GM19468 (cell line): Measurements from ENCODE around the gene MDFI.

ENCODE experiments used
- ATAC-seq: cut with Tn5 transposase; IDR thresholded peaks from one replicate; pipeline ENCODE4 v1.9.1; 2021; ENCODE audit warnings: mild to moderate bottlenecking, moderate library complexity, moderate number of reproducible peaks; ENCODE audit not compliant: unreplicated experiment; ENCODE audit errors: extremely low read depth

The MDFI gene

GRCh38 chr6:41683523-41684310, 45.4 kb downstream of the MDFI start:
- peak; percentile 57 for ATAC-seq

- no peak for ATAC-seq
These were observed 46.3 kb downstream of the MDFI start for GRCh38 chr6:41684311-41685180.

- ATAC-seq = no peak
These were observed 47.5 kb downstream of the MDFI start for GRCh38 chr6:41685641-41686380.

GRCh38 chr6:41687501-41688175, 49.4 kb downstream of the MDFI start:
- ATAC-seq = no peak

- no peak for ATAC-seq
These were observed 50.1 kb downstream of the MDFI start for GRCh38 chr6:41688256-41688965.

GRCh38 chr6:41689171-41690008, 51.1 kb downstream of the MDFI start:
- ATAC-seq = no peak

GRCh38 chr6:41690541-41691330, 52.5 kb downstream of the MDFI start:
- no peak for ATAC-seq

- no peak for ATAC-seq
These were observed 53.3 kb downstream of the MDFI start for GRCh38 chr6:41691426-41692079.

- no peak for ATAC-seq
These were observed 53.9 kb downstream of the MDFI start for GRCh38 chr6:41692080-41692675.

- no peak for ATAC-seq
These were observed 54.5 kb downstream of the MDFI start for GRCh38 chr6:41692730-41693129.

GRCh38 chr6:41693281-41694240, 55.3 kb downstream of the MDFI start:
- no peak for ATAC-seq

GRCh38 chr6:41694815-41695526, 56.7 kb downstream of the MDFI start:
- no peak for ATAC-seq

GRCh38 chr6:41695825-41696224, 57.6 kb downstream of the MDFI start:
- no peak for ATAC-seq

GRCh38 chr6:41696788-41697187, 58.5 kb downstream of the MDFI start:
- ATAC-seq = no peak
